ENCODE data around the gene ASCL1. TPM values are rescaled to one million over a fixed set of nuclear protein-coding genes. Genes with fewer than 3 reads are reported as not detected.

ASCL1 gene
- total and polyA plus RNA-seq, 2 of the 13 experiments (the other 11 are each of a cell fraction or from before 2014, with no cell fraction given), result not detected

- TF ChIP-seq ZNF883 (CRISPR knock-in tag; IDR thresholded peaks at IDR 0.05; ENCODE audit: not compliant biosample characterization), result no peak
- peak; percentile 57; the same call in 1 of the 2 replicates for TF ChIP-seq AFF4 (CRISPR knock-in tag; IDR thresholded peaks at IDR 0.05)
- TF ChIP-seq ATRX (CRISPR knock-in tag; IDR thresholded peaks at IDR 0.05; ENCODE audit: borderline replicate concordance), result no peak
- TF ChIP-seq ZNF770 (CRISPR knock-in tag; IDR thresholded peaks at IDR 0.05), result no peak
- TF ChIP-seq ZNF704 (CRISPR knock-in tag; IDR thresholded peaks at IDR 0.05; ENCODE audit: borderline replicate concordance), result no peak; the same call in 1 of the 2 replicates
- peak; percentile 87 for TF ChIP-seq POLR2G (IDR thresholded peaks at IDR 0.05; ENCODE audit: low read depth, low read length)
- no peak for TF ChIP-seq NFATC3 (CRISPR knock-in tag; IDR thresholded peaks at IDR 0.05)
- 0 out of 2 replicates have a peak, but pooled peaks have one; percentile 4 for TF ChIP-seq RBAK (CRISPR knock-in tag; IDR thresholded peaks at IDR 0.05)
- TF ChIP-seq NFE2 (CRISPR knock-in tag; IDR thresholded peaks at IDR 0.05), result no peak
- TF ChIP-seq PLRG1 (conservative IDR thresholded peaks at IDR 0.05), result no peak
- TF ChIP-seq TGIF2 (CRISPR knock-in tag; IDR thresholded peaks at IDR 0.05), result no peak; the same call in 1 of the 2 replicates
- TF ChIP-seq ZGPAT (CRISPR knock-in tag; IDR thresholded peaks at IDR 0.05), result peak; percentile 73; the same call in 1 of the 2 replicates
- no peak for TF ChIP-seq ZNF20 (CRISPR knock-in tag; IDR thresholded peaks at IDR 0.05)
- peak; percentile 53; the same call in 1 of the 2 replicates for TF ChIP-seq ZHX1 (CRISPR knock-in tag; IDR thresholded peaks at IDR 0.05; ENCODE audit: low read depth)
- TF ChIP-seq ZNF577 (CRISPR knock-in tag; IDR thresholded peaks at IDR 0.05; ENCODE audit: borderline replicate concordance, low read depth), result no peak
- TF ChIP-seq ZNF766 (CRISPR knock-in tag; IDR thresholded peaks at IDR 0.05; ENCODE audit: borderline replicate concordance), result peak; percentile 67; the same call in 1 of the 2 replicates
- no peak for TF ChIP-seq TP53 (CRISPR knock-in tag; conservative IDR thresholded peaks at IDR 0.05)
- TF ChIP-seq MIXL1 (CRISPR knock-in tag; IDR thresholded peaks at IDR 0.05), result peak; percentile 23; the same call in 1 of the 2 replicates
Measured at GRCh38 chr12:102917026-102917787, 40.3 kb upstream of the ASCL1 start, which contains the start of gene PAH (continued).

Data from HepG2 (cell line).